Activated naive CD4-positive, alpha-beta T cell treated with anti-CD3 and anti-CD28 coated beads, Interleukin-2, amount 50 U/mL, for 16 hours (primary cell): ENCODE results near the gene MICU1.
"Not testable (repeated sequence)": the region's sequence is repeated elsewhere in the genome, so short reads cannot be mapped to it uniquely, and the experiment has no call there.

ENCODE experiments used
- DNase-seq: peaks from one replicate; pipeline ENCODE4 v3.0.0-alpha.2; 2020

The MICU1 gene

GRCh38 chr10:72625608-72626443, at the start of gene MICU1:
Gene MICU1 (minus strand): TSS chr10:72626079. CDS start chr10:72566793, 59,286 bp downstream.
- DNase-seq: peak; percentile 95

GRCh38 chr10:72674174-72674573, 48.3 kb upstream of the MICU1 start:
- DNase-seq: not testable (repeated sequence)

- DNase-seq: no peak
These were observed 47.4 kb upstream of the MICU1 start for GRCh38 chr10:72673280-72673679.

GRCh38 chr10:72667207-72667864, 41.5 kb upstream of the MICU1 start:
- DNase-seq: no peak

- DNase-seq: no peak
These were observed 40.0 kb upstream of the MICU1 start for GRCh38 chr10:72665925-72666324.

GRCh38 chr10:72663971-72664370, 38.1 kb upstream of the MICU1 start:
- DNase-seq: no peak

GRCh38 chr10:72661431-72661830, 35.6 kb upstream of the MICU1 start:
- no peak for DNase-seq

GRCh38 chr10:72660220-72660619, 34.3 kb upstream of the MICU1 start:
- DNase-seq: no peak

- no peak for DNase-seq
These were observed 33.8 kb upstream of the MICU1 start for GRCh38 chr10:72659694-72660093.

- DNase-seq: no peak
These were observed 33.0 kb upstream of the MICU1 start for GRCh38 chr10:72658696-72659400.

GRCh38 chr10:72654720-72655119, 28.8 kb upstream of the MICU1 start:
- no peak for DNase-seq

- no peak for DNase-seq
These were observed 27.7 kb upstream of the MICU1 start for GRCh38 chr10:72653383-72654096.

GRCh38 chr10:72649291-72649690, 23.4 kb upstream of the MICU1 start:
- DNase-seq: no peak

GRCh38 chr10:72648301-72648700, 22.4 kb upstream of the MICU1 start:
- no peak for DNase-seq

GRCh38 chr10:72646971-72647370, 21.1 kb upstream of the MICU1 start:
- not testable (repeated sequence) for DNase-seq

- no peak for DNase-seq
These were observed 19.5 kb upstream of the MICU1 start for GRCh38 chr10:72645263-72645858.

GRCh38 chr10:72642318-72642717, 16.4 kb upstream of the MICU1 start:
- no peak for DNase-seq

- no peak for DNase-seq
These were observed 13.6 kb upstream of the MICU1 start for GRCh38 chr10:72639441-72639873.

- no peak for DNase-seq
These were observed 12.9 kb upstream of the MICU1 start for GRCh38 chr10:72638586-72639440.

GRCh38 chr10:72637398-72637857, 11.5 kb upstream of the MICU1 start:
- no peak for DNase-seq

- DNase-seq: no peak
These were observed 4.3 kb upstream of the MICU1 start for GRCh38 chr10:72630144-72630543.

- DNase-seq: no peak
These were observed 520 bp upstream of the MICU1 start for GRCh38 chr10:72626444-72626754.
